ENCODE results near the gene TNS2. TPM values are rescaled to one million over a fixed set of nuclear protein-coding genes. Genes with fewer than 3 reads are reported as not detected.
"Not testable (repeated sequence)": the region's sequence is repeated elsewhere in the genome, so short reads cannot be mapped to it uniquely, and the experiment has no call there.

TNS2 gene
- total RNA-seq, 2 donors from 2014 or later, result 1.2 to 2.1 TPM

- Mint-ChIP-seq H3K27ac (no peak overlapping the region), H3K36me3 (no peaks in the 10 kb centered on the region), H3K9me3 (no peaks in the 10 kb centered on the region)
- ATAC-seq, result no peak
- DNase-seq (ENCODE audit: low spot score in 2 of 2), result no peak
Observed at GRCh38 chr12:53094394-53094787, 44.5 kb downstream of the TNS2 start.

- not testable (repeated sequence) for H3K27ac Mint-ChIP-seq; H3K9me3 Mint-ChIP-seq; ATAC-seq; H3K36me3 Mint-ChIP-seq; DNase-seq (ENCODE audit: low spot score in 2 of 2)
Observed at GRCh38 chr12:53094796-53095595, 45.1 kb downstream of the TNS2 start.

GRCh38 chr12:53095596-53095895, 45.7 kb downstream of the TNS2 start:
- not testable (repeated sequence) for H3K36me3 Mint-ChIP-seq; DNase-seq (ENCODE audit: low spot score in 2 of 2); H3K9me3 Mint-ChIP-seq; H3K27ac Mint-ChIP-seq; ATAC-seq

GRCh38 chr12:53096089-53096741, 46.4 kb downstream of the TNS2 start:
- no peak for ATAC-seq
- Mint-ChIP-seq H3K36me3 (no peaks in the 10 kb centered on the region), H3K27ac (no peak overlapping the region), H3K9me3 (no peaks in the 10 kb centered on the region)
- DNase-seq (ENCODE audit: low spot score in 2 of 2), result no peak

GRCh38 chr12:53096759-53097158, 46.9 kb downstream of the TNS2 start:
- Mint-ChIP-seq H3K27ac (no peak overlapping the region), H3K36me3 (no peaks in the 10 kb centered on the region), H3K9me3 (no peaks in the 10 kb centered on the region)
- ATAC-seq, result no peak
- DNase-seq (ENCODE audit: low spot score in 2 of 2), result no peak

- DNase-seq (ENCODE audit: low spot score in 2 of 2) (no peak), ATAC-seq (no peak)
- Mint-ChIP-seq H3K36me3 (no peaks in the 10 kb centered on the region), H3K27ac (no peak overlapping the region), H3K9me3 (no peaks in the 10 kb centered on the region)
Observed at GRCh38 chr12:53097207-53097563, 47.3 kb downstream of the TNS2 start.

- Mint-ChIP-seq H3K9me3 (no peaks in the 10 kb centered on the region), H3K36me3 (no peaks in the 10 kb centered on the region), H3K27ac (peak within 1 kb of the TSS; percentile 57 to 62)
- DNase-seq (ENCODE audit: low spot score in 2 of 2), result peak; percentile 67 to 76
- peak; percentile 82 for ATAC-seq
Observed at GRCh38 chr12:53097564-53098353, 47.9 kb downstream of the TNS2 start, which contains the start of gene IGFBP6. Gene IGFBP6, plus strand, starts transcription at chr12:53097667. Its CDS starts 51 bp downstream, at chr12:53097718.

- Mint-ChIP-seq H3K36me3 (no peaks in the 10 kb centered on the region), H3K9me3 (no peaks in the 10 kb centered on the region), H3K27ac (peak overlapping the region; percentile 57 to 62)
- DNase-seq (ENCODE audit: low spot score in 2 of 2) (no peak), ATAC-seq (peak; percentile 29 to 34)
Observed at GRCh38 chr12:53098354-53098981, 48.6 kb downstream of the TNS2 start.

- Mint-ChIP-seq H3K9me3 (no peaks in the 10 kb centered on the region), H3K27ac (peak overlapping the region; percentile 58 to 62), H3K36me3 (no peaks in the 10 kb centered on the region)
- DNase-seq (ENCODE audit: low spot score in 2 of 2) (peak; percentile 84 to 93), ATAC-seq (peak; percentile 68 to 71)
Observed at GRCh38 chr12:53099071-53099882, 49.4 kb downstream of the TNS2 start.

GRCh38 chr12:53100466-53101151, 50.7 kb downstream of the TNS2 start:
- no peaks in the 10 kb centered on the region for H3K9me3 Mint-ChIP-seq
- H3K27ac Mint-ChIP-seq, result no peak overlapping the region
- ATAC-seq, result no peak

GRCh38 chr12:53101266-53101665, 51.4 kb downstream of the TNS2 start:
- no peak for DNase-seq (ENCODE audit: low spot score in 2 of 2)
- no peaks in the 10 kb centered on the region for H3K36me3 Mint-ChIP-seq
- ATAC-seq, result no peak
- no peaks in the 10 kb centered on the region for H3K9me3 Mint-ChIP-seq
- H3K27ac Mint-ChIP-seq, result no peak overlapping the region

More at GRCh38 chr12:53100466-53101151, 50.7 kb downstream of the TNS2 start:
- H3K36me3 Mint-ChIP-seq, result no peaks in the 10 kb centered on the region
- DNase-seq (ENCODE audit: low spot score in 2 of 2), result no peak

GRCh38 chr12:53101931-53102781, 52.3 kb downstream of the TNS2 start:
- H3K27ac Mint-ChIP-seq, result no peak overlapping the region
- DNase-seq (ENCODE audit: low spot score in 2 of 2) (no peak), ATAC-seq (no peak)
- no peaks in the 10 kb centered on the region for H3K36me3 Mint-ChIP-seq
- H3K9me3 Mint-ChIP-seq, result no peaks in the 10 kb centered on the region

- H3K36me3 Mint-ChIP-seq, result no peaks in the 10 kb centered on the region
- no peak for DNase-seq (ENCODE audit: low spot score in 2 of 2)
- ATAC-seq, result peak; percentile 55 to 68
- H3K9me3 Mint-ChIP-seq, result no peaks in the 10 kb centered on the region
- peak within 1 kb of the TSS; percentile 4 to 16 for H3K27ac Mint-ChIP-seq
Observed at GRCh38 chr12:53102883-53103807, 53.3 kb downstream of the TNS2 start, which contains the start of gene SOAT2. Gene SOAT2, plus strand, starts transcription at chr12:53103486. Its CDS starts 92 bp downstream, at chr12:53103578.

GRCh38 chr12:53103860-53104305, 54.0 kb downstream of the TNS2 start:
- ATAC-seq, result peak in 1 of 2 donors; percentile 14
- H3K9me3 Mint-ChIP-seq, result no peaks in the 10 kb centered on the region
- H3K36me3 Mint-ChIP-seq, result no peaks in the 10 kb centered on the region
- no peak for DNase-seq (ENCODE audit: low spot score in 2 of 2)
- H3K27ac Mint-ChIP-seq, result no peak overlapping the region

Data from activated naive CD4-positive, alpha-beta T cell treated with anti-CD3 and anti-CD28 coated beads, Interleukin-2, amount 50 U/mL, for 72 hours (primary cell).